Left ventricle myocardium inferior (tissue), 1 donor: ENCODE measurements around the gene C3orf38. TPM values are rescaled to one million over a fixed set of nuclear protein-coding genes. Genes with fewer than 3 reads are reported as not detected.
"Not testable (repeated sequence)": the region's sequence is repeated elsewhere in the genome, so short reads cannot be mapped to it uniquely, and the experiment has no call there.

Experiments
- DNase-seq: peaks from one replicate; pipeline ENCODE4 v3.0.0-alpha.2; 2020
- H3K27ac ChIP-seq: fragments of 200-600 bp; replicated peaks from 2 replicates; pipeline ENCODE4 v1.8.0; 2021
- H3K27me3 ChIP-seq: fragments of 200-600 bp; 2 replicates; pipeline ENCODE4 v1.8.0; 2021; ENCODE audit warnings: low read depth
- H3K36me3 ChIP-seq: fragments of 200-600 bp; 2 replicates; pipeline ENCODE4 v1.8.0; 2021
- H3K4me1 ChIP-seq: fragments of 200-600 bp; 2 replicates; pipeline ENCODE4 v1.8.0; 2021
- H3K4me3 ChIP-seq: fragments of 200-600 bp; 2 replicates; pipeline ENCODE4 v1.8.0; 2021; ENCODE audit warnings: mild to moderate bottlenecking, moderate library complexity
- H3K9me3 ChIP-seq: fragments of 200-600 bp; replicated peaks from 2 replicates; pipeline ENCODE4 v1.8.0; 2021
- intact Hi-C: fragments of 100-400 bp; cut with micrococcal nuclease; formaldehyde crosslinking; loops from one replicate; pipeline ENCODE4 v1.11.0; 2022
- total RNA-seq: library from RNA; stranded (reverse); fragmentation: NEBNext Ultra II Directional; extraction: Animal tissue kit (Norgen Biotek cat#: 25700); gene quantifications from one replicate; pipeline ENCODE4 v1.2.1, GENCODE V29; 2021
- TF ChIP-seq, protein P1 (sequence below): fragments of 200-600 bp; IDR thresholded peaks from 2 replicates; pipeline ENCODE4 v1.8.0; 2021; ENCODE audit warnings: antibody characterized with exemption, mild to moderate bottlenecking, borderline replicate concordance
- donor health status: DM: no; HTN: yes; CAD: no; lungs with severe emphysema.

Gene C3orf38
- total RNA-seq, 1 donor from 2014 or later = 12.6 TPM

- no peak for DNase-seq
- H3K4me1 ChIP-seq = peaks cover 13% of the 10 kb centered on the region
- H3K27ac ChIP-seq = no peak overlapping the region
- peaks cover 6% of the 10 kb centered on the region for H3K36me3 ChIP-seq
- TF ChIP-seq, protein P1, sequence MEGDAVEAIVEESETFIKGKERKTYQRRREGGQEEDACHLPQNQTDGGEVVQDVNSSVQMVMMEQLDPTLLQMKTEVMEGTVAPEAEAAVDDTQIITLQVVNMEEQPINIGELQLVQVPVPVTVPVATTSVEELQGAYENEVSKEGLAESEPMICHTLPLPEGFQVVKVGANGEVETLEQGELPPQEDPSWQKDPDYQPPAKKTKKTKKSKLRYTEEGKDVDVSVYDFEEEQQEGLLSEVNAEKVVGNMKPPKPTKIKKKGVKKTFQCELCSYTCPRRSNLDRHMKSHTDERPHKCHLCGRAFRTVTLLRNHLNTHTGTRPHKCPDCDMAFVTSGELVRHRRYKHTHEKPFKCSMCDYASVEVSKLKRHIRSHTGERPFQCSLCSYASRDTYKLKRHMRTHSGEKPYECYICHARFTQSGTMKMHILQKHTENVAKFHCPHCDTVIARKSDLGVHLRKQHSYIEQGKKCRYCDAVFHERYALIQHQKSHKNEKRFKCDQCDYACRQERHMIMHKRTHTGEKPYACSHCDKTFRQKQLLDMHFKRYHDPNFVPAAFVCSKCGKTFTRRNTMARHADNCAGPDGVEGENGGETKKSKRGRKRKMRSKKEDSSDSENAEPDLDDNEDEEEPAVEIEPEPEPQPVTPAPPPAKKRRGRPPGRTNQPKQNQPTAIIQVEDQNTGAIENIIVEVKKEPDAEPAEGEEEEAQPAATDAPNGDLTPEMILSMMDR = no peak
- intact Hi-C loops = loop anchor here (10.0 kb wide), 1 partner anchor 50 kb away; no protein-coding TSS in a partner anchor
- no peaks in the 10 kb centered on the region for H3K27me3 ChIP-seq
- H3K4me3 ChIP-seq = no peak overlapping the region
- H3K9me3 ChIP-seq = no peaks in the 10 kb centered on the region
These were observed 34.7 kb upstream of the C3orf38 start for GRCh38 chr3:88114878-88115549.

DNA sequence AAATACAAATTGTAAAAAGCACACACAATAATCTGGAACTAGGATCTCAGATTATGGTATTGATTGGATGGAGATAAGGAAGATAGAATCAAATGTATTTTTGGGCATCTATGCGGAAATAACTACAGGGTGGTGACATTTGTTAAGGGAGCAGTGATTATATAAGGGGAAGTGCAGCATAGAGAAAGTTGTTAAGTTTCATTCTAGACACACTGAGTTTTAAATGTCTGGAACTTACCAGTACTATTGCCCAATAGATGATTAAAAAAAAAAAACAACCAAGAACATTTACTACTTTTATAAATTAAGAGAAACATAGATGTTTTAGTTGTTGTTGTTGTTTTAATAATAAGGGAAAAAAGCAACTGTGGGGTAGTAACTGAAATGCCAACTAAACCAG, 32.1 kb upstream of the C3orf38 start:
- H3K4me1 ChIP-seq = peaks cover 8% of the 10 kb centered on the region
- H3K4me3 ChIP-seq = no peak overlapping the region
- no peaks in the 10 kb centered on the region for H3K9me3 ChIP-seq
- peaks cover 6% of the 10 kb centered on the region for H3K36me3 ChIP-seq
- TF ChIP-seq, protein P1 = no peak
- no peaks in the 10 kb centered on the region for H3K27me3 ChIP-seq
- H3K27ac ChIP-seq = no peak overlapping the region
- intact Hi-C loops = loop anchor here (10.0 kb wide), 1 partner anchor 53 kb away; no protein-coding TSS in a partner anchor
- DNase-seq = no peak

DNA sequence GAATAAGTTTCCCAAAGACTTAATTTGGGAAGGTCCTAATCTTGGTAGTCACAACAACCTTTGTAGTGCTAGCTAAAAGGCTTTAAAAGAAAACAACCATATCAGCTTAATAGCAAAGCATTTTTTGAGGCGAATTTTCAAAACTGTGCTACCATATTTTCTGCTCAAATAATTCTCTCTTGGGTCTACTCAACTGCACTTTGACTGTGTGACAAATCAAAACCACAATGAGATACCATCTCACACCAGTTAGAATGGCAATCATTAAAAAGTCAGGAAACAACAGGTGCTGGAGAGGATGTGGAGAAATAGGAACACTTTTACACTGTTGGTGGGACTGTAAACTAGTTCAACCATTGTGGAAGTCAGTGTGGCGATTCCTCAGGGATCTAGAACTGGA, 31.2 kb upstream of the C3orf38 start:
- not testable (repeated sequence) for H3K27ac ChIP-seq

GRCh38 chr3:88123526-88123925, 26.2 kb upstream of the C3orf38 start:
- Histone ChIP-seq H3K4me3 (no peak overlapping the region), H3K27me3 (no peaks in the 10 kb centered on the region), H3K36me3 (no peaks in the 10 kb centered on the region), H3K9me3 (no peaks in the 10 kb centered on the region), H3K4me1 (peaks cover 8% of the 10 kb centered on the region), H3K27ac (no peak overlapping the region)
- intact Hi-C loops = no loop called here
- TF ChIP-seq, protein P1 = no peak
- no peak for DNase-seq

More for the DNA sequence above, 31.2 kb upstream of the C3orf38 start:
- not testable (repeated sequence) for DNase-seq, H3K27me3 ChIP-seq, H3K9me3 ChIP-seq, H3K36me3 ChIP-seq, H3K4me3 ChIP-seq, H3K4me1 ChIP-seq
- intact Hi-C loops = loop anchor here (10.0 kb wide), 1 partner anchor 54 kb away; no protein-coding TSS in a partner anchor

GRCh38 chr3:88131695-88132094, 18.1 kb upstream of the C3orf38 start:
- H3K27me3 ChIP-seq = no peaks in the 10 kb centered on the region
- intact Hi-C loops = no loop called here
- H3K4me3 ChIP-seq = no peak overlapping the region
- TF ChIP-seq, protein P1 = no peak
- DNase-seq = no peak
- H3K9me3 ChIP-seq = no peaks in the 10 kb centered on the region
- peaks cover 36% of the 10 kb centered on the region for H3K36me3 ChIP-seq
- H3K27ac ChIP-seq = no peak overlapping the region
- peaks cover 14% of the 10 kb centered on the region for H3K4me1 ChIP-seq

DNA sequence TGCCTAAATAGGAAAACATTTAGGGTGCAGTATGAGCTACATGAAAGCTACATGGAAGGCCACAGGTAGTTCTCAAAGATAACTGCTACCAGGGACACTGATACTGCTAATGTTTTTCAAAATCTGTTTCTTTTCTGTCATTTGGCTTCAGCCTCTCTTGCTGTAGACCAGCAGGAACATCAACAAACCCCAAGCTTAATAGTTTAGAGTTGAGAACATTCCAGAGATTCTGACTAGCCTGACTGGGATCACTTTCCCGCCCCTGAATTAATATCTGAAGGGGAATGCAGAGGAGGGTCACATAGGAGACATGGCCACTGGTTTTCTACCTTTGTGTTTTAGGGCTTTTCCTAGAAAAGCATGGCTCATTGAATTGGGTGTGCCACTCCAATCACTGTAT, 16.9 kb upstream of the C3orf38 start:
- H3K36me3 ChIP-seq = peaks cover 41% of the 10 kb centered on the region
- intact Hi-C loops = no loop called here

More for the DNA sequence above, 16.9 kb upstream of the C3orf38 start:
- no peaks in the 10 kb centered on the region for H3K9me3 ChIP-seq
- H3K4me3 ChIP-seq = no peak overlapping the region
- no peaks in the 10 kb centered on the region for H3K27me3 ChIP-seq
- no peak overlapping the region for H3K27ac ChIP-seq
- peaks cover 14% of the 10 kb centered on the region for H3K4me1 ChIP-seq
- TF ChIP-seq, protein P1 = no peak
- DNase-seq = no peak
